GM12892 (cell line): Measurements from ENCODE around the gene PDE6G.

Experiments
- POLR2A ChIP-seq: IDR thresholded peaks from 2 replicates; pipeline ENCODE4 v1.6.1; 2011; ENCODE audit warnings: low read depth, low read length, control low read depth
- POLR2AphosphoS5 ChIP-seq: IDR thresholded peaks from 2 replicates; pipeline ENCODE4 v1.6.1; 2011; ENCODE audit warnings: low read depth, low read length, control low read depth
- TAF1 ChIP-seq: IDR thresholded peaks from 2 replicates; pipeline ENCODE4 v1.6.1; 2011; ENCODE audit warnings: low read depth, mild to moderate bottlenecking, control low read depth, low read length, borderline replicate concordance

- no peak for TF ChIP-seq POLR2AphosphoS5
- no peak for TF ChIP-seq POLR2A
- no peak for TF ChIP-seq TAF1
Observed at GRCh38 chr17:81676906-81677305, 20.6 kb upstream of the PDE6G start.
